SK-N-SH (cell line): ENCODE data around the gene MVD. TPM values are rescaled to one million over a fixed set of nuclear protein-coding genes. Genes with fewer than 3 reads are reported as not detected.

ENCODE experiments used
- CTCF ChIA-PET: fragments of 300-600, 350-600 bp; formaldehyde crosslinking; extraction: SDS; loops from one replicate; lab custom pipeline; 2021; lab: Yijun Ruan, JAX
- POLR2A ChIA-PET: fragments of 350-600 bp; sonication (Branson Sonifier 250); formaldehyde crosslinking; extraction: SDS; loops from one replicate; lab custom pipeline; 2020; ENCODE audit warnings: antibody characterized with exemption, inconsistent platforms; lab: Yijun Ruan, JAX
- DNase-seq: peaks from one replicate; pipeline ENCODE4 v3.0.0; 2012
- H2AFZ ChIP-seq: fragments of 200-600 bp; sonication (generic); 2 replicates; pipeline ENCODE4 v1.8.1; 2016; ENCODE audit warnings: antibody characterized with exemption, mild to moderate bottlenecking, low read depth
- H3F3A ChIP-seq: fragments of 200-600 bp; sonication (generic); replicated peaks from 2 replicates; pipeline ENCODE3; 2016; ENCODE audit warnings: antibody characterized with exemption, mild to moderate bottlenecking; ENCODE audit not compliant: insufficient read depth
- H3K27ac ChIP-seq, 2 experiments: fragments of 200-500 bp in 1 of 2; fragments of 200-600 bp in 1 of 2; sonication (Bioruptor generic) in 1 of 2; sonication (generic), shearing (Covaris generic) in 1 of 2; 2 replicates each; pipeline versions ENCODE4 v1.5.1 to v1.6.1; 2014 to 2016; ENCODE audit warnings: low read depth in 2 of 2, inconsistent platforms in 1 of 2, low read length in 1 of 2, mild to moderate bottlenecking in 1 of 2, mixed read lengths in 1 of 2
- H3K27me3 ChIP-seq: fragments of 200-600 bp; sonication (generic), shearing (Covaris generic); 2 replicates; pipeline ENCODE4 v1.6.1; 2016; ENCODE audit warnings: mixed run types; ENCODE audit not compliant: insufficient read depth
- H3K36me3 ChIP-seq, 2 experiments: fragments of 200-500 bp in 1 of 2; fragments of 200-600 bp in 1 of 2; sonication (Bioruptor generic) in 1 of 2; sonication (generic) in 1 of 2; replicated peaks in 1 of 2; 2 replicates each; pipeline versions ENCODE3 to v1.5.1; 2014 to 2016; ENCODE audit warnings: low read length in 1 of 2, mild to moderate bottlenecking in 1 of 2; ENCODE audit not compliant: insufficient read depth in 2 of 2, control insufficient read depth in 1 of 2
- H3K4me1 ChIP-seq, 2 experiments: fragments of 200-500 bp in 1 of 2; fragments of 200-600 bp in 1 of 2; sonication (Bioruptor generic) in 1 of 2; sonication (generic), shearing (Covaris generic) in 1 of 2; 2 replicates each; pipeline versions ENCODE4 v1.5.1 to v1.6.1; 2014 to 2016; ENCODE audit warnings: low read depth in 1 of 2, low read length in 1 of 2, mixed run types in 1 of 2; ENCODE audit not compliant: insufficient read depth in 2 of 2, control insufficient read depth in 1 of 2
- H3K4me2 ChIP-seq: fragments of 200-600 bp; sonication (generic), shearing (Covaris generic); 2 replicates; pipeline ENCODE4 v1.6.1; 2017; ENCODE audit warnings: mixed run types
- H3K4me3 ChIP-seq, 2 experiments: fragments of 200-500 bp in 1 of 2; fragments of 200-600 bp in 1 of 2; sonication (Bioruptor generic) in 1 of 2; sonication (generic), shearing (Covaris generic) in 1 of 2; 2 replicates each; pipeline versions ENCODE4 v1.5.1 to v1.8.1; 2014 to 2016; ENCODE audit warnings: low read depth in 2 of 2, inconsistent platforms in 1 of 2, low read length in 1 of 2, mild to moderate bottlenecking in 1 of 2, mixed read lengths in 1 of 2, moderate library complexity in 1 of 2
- H3K79me2 ChIP-seq: fragments of 200-600 bp; sonication (generic); 2 replicates; pipeline ENCODE4 v1.8.1; 2017; ENCODE audit warnings: mild to moderate bottlenecking; ENCODE audit not compliant: insufficient read depth
- H3K9ac ChIP-seq: fragments of 200-600 bp; sonication (generic); 2 replicates; pipeline ENCODE4 v1.6.1; 2017; ENCODE audit warnings: mixed run types
- H3K9me2 ChIP-seq: fragments of 200-600 bp; sonication (generic); 2 replicates; pipeline ENCODE4 v1.6.1; 2017; ENCODE audit warnings: mixed run types
- H3K9me3 ChIP-seq: fragments of 200-600 bp; sonication (generic); 2 replicates; pipeline ENCODE4 v1.6.1; 2017; ENCODE audit warnings: mixed run types, mild to moderate bottlenecking, moderate library complexity
- H4K20me1 ChIP-seq: fragments of 200-600 bp; sonication (generic); 2 replicates; pipeline ENCODE4 v1.6.1; 2017; ENCODE audit warnings: mild to moderate bottlenecking, mixed run types; ENCODE audit not compliant: insufficient read depth
- MAX ChIP-seq: IDR thresholded peaks from 2 replicates; pipeline ENCODE4 v1.4.0; 2012; ENCODE audit warnings: low read depth
- RAD21 ChIP-seq: IDR thresholded peaks from 2 replicates; pipeline ENCODE4 v1.6.1; 2012; ENCODE audit warnings: mild to moderate bottlenecking, low read length
- RCOR1 ChIP-seq: fragments of 150-350 bp; IDR thresholded peaks from 2 replicates; pipeline ENCODE4 v1.6.1; 2017; ENCODE audit warnings: antibody characterized with exemption, low read length
- RFX5 ChIP-seq: IDR thresholded peaks from 2 replicates; pipeline ENCODE4 v1.6.1; 2012; ENCODE audit warnings: mild to moderate bottlenecking, improper control_type of control experiment, low read length
- RXRA ChIP-seq: IDR thresholded peaks from 2 replicates; pipeline ENCODE4 v1.4.0; 2012; ENCODE audit warnings: low read depth, mild to moderate bottlenecking, borderline replicate concordance
- SIN3A ChIP-seq: IDR thresholded peaks from 2 replicates; pipeline ENCODE4 v1.6.1; 2012; ENCODE audit warnings: low read depth, mild to moderate bottlenecking, low read length, moderate library complexity, borderline replicate concordance
- TCF12 ChIP-seq: IDR thresholded peaks from 2 replicates; pipeline ENCODE4 v1.4.0; 2012
- USF1 ChIP-seq: IDR thresholded peaks from 2 replicates; pipeline ENCODE4 v1.4.0; 2012; ENCODE audit warnings: low read depth, borderline replicate concordance
- YY1 ChIP-seq: IDR thresholded peaks from 2 replicates; pipeline ENCODE4 v1.4.0; 2012; ENCODE audit warnings: low read depth, mild to moderate bottlenecking
- ZBTB33 ChIP-seq: IDR thresholded peaks from 2 replicates; pipeline ENCODE4 v1.4.0; 2012; ENCODE audit warnings: low read depth, borderline replicate concordance
- WGBS: methylation state at CpG from one replicate; pipeline ENCODE4 v1.1.6; 2017; ENCODE audit warnings: low lambda C conversion rate; 5-methylcytosine and 5-hydroxymethylcytosine counted together
- polyA plus RNA-seq, 3 experiments: library from polyadenylated mRNA; depleted of rRNA; stranded (reverse); fragments of >200 nt; gene quantifications; 2 replicates each; pipeline ENCODE4 v1.2.3, GENCODE V29; 2012
- TF ChIP-seq, protein P1 (sequence below): fragments of 200-600 bp; sonication (generic); IDR thresholded peaks from 2 replicates; pipeline ENCODE4 v1.6.1; 2017; ENCODE audit warnings: antibody characterized with exemption, mild to moderate bottlenecking, moderate library complexity
- TF ChIP-seq, protein P2 (sequence below): IDR thresholded peaks from 2 replicates; pipeline ENCODE4 v1.6.1; 2012; ENCODE audit warnings: mild to moderate bottlenecking, low read depth, low read length, moderate library complexity
- TF ChIP-seq, protein P3 (sequence below): IDR thresholded peaks from 2 replicates; pipeline ENCODE4; 2012

The MVD gene
- polyA plus RNA-seq, 1 of the 3 experiments (the other 2 are of a cell fraction) = 15.7 TPM

DNA sequence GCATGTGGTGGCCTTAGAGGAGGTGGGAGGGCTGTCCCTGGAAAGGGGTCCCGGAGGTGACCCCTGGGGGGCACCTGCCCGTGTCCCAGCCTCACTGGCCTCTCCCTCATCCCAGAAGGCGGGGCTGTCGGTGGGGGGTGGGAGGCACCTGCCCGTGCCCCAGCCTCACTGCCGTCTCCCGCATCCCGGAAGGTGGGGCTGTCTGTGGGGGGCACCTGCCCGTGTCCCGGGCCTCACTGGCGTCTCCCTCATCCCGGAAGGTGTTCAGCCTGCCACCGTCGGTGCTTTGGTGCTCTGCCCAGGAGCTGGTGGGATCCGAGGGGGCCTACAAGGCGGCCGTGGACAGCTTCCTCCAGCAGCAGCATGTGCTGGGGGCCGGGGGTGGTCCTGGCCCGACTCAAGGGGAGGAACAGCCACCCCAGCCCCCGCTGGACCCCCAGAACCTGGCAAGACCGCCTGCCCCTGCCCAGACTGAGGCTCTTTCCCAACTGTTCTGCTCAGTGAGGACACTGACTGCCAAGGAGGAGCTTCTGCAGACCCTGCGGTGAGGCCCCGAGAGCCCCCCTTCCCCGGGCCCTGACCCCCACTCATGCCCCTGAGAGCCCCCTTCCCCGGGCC is 49.6 kb upstream of the MVD start:
- ChIA-PET POLR2A (no interaction called here), CTCF (no interaction called here)
- Histone ChIP-seq H3K79me2 (peaks cover 21% of the 10 kb centered on the region; the same call in 1 of the 2 replicates), H3K4me1 (peaks cover 0 to under 1% of the 10 kb centered on the region in 2 experiments; a peak in 2 of 4 replicates), H3K4me3 (no peak overlapping the region), H2AFZ (no peak overlapping the region), H3K27me3 (no peaks in the 10 kb centered on the region), H4K20me1 (peaks cover 5% of the 10 kb centered on the region; the same call in 1 of the 2 replicates), H3F3A (peaks cover 14% of the 10 kb centered on the region), H3K9me2 (no peaks in the 10 kb centered on the region), H3K4me2 (no peak overlapping the region)
- DNase-seq = no peak
- TF ChIP-seq SIN3A (no peak), RAD21 (no peak), RFX5 (no peak), RXRA (no peak)
- TF ChIP-seq, protein P1, sequence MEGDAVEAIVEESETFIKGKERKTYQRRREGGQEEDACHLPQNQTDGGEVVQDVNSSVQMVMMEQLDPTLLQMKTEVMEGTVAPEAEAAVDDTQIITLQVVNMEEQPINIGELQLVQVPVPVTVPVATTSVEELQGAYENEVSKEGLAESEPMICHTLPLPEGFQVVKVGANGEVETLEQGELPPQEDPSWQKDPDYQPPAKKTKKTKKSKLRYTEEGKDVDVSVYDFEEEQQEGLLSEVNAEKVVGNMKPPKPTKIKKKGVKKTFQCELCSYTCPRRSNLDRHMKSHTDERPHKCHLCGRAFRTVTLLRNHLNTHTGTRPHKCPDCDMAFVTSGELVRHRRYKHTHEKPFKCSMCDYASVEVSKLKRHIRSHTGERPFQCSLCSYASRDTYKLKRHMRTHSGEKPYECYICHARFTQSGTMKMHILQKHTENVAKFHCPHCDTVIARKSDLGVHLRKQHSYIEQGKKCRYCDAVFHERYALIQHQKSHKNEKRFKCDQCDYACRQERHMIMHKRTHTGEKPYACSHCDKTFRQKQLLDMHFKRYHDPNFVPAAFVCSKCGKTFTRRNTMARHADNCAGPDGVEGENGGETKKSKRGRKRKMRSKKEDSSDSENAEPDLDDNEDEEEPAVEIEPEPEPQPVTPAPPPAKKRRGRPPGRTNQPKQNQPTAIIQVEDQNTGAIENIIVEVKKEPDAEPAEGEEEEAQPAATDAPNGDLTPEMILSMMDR = no peak
- TF ChIP-seq, protein P2, sequence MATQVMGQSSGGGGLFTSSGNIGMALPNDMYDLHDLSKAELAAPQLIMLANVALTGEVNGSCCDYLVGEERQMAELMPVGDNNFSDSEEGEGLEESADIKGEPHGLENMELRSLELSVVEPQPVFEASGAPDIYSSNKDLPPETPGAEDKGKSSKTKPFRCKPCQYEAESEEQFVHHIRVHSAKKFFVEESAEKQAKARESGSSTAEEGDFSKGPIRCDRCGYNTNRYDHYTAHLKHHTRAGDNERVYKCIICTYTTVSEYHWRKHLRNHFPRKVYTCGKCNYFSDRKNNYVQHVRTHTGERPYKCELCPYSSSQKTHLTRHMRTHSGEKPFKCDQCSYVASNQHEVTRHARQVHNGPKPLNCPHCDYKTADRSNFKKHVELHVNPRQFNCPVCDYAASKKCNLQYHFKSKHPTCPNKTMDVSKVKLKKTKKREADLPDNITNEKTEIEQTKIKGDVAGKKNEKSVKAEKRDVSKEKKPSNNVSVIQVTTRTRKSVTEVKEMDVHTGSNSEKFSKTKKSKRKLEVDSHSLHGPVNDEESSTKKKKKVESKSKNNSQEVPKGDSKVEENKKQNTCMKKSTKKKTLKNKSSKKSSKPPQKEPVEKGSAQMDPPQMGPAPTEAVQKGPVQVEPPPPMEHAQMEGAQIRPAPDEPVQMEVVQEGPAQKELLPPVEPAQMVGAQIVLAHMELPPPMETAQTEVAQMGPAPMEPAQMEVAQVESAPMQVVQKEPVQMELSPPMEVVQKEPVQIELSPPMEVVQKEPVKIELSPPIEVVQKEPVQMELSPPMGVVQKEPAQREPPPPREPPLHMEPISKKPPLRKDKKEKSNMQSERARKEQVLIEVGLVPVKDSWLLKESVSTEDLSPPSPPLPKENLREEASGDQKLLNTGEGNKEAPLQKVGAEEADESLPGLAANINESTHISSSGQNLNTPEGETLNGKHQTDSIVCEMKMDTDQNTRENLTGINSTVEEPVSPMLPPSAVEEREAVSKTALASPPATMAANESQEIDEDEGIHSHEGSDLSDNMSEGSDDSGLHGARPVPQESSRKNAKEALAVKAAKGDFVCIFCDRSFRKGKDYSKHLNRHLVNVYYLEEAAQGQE = no peak
- TF ChIP-seq, all 33 proteins: peak for 0
- peaks cover 8 to 44% of the 10 kb centered on the region in 2 experiments for H3K36me3 ChIP-seq
- H3K9me3 ChIP-seq = no peaks in the 10 kb centered on the region
- WGBS = 93% methylated on average over 6 of the region's 25 CpGs
- H3K9ac ChIP-seq = no peak overlapping the region
- H3K27ac ChIP-seq = no peak overlapping the region

GRCh38 chr16:88711750-88712340 is 49.0 kb upstream of the MVD start:
- H3K36me3 ChIP-seq = peaks cover 3 to 38% of the 10 kb centered on the region in 2 experiments
- H3K79me2 ChIP-seq = peaks cover 27% of the 10 kb centered on the region
- TF ChIP-seq, protein P1 = no peak
- TF ChIP-seq TCF12 (no peak), MAX (no peak), YY1 (no peak), USF1 (no peak), RCOR1 (no peak), ZBTB33 (no peak)
- TF ChIP-seq, protein P3, sequence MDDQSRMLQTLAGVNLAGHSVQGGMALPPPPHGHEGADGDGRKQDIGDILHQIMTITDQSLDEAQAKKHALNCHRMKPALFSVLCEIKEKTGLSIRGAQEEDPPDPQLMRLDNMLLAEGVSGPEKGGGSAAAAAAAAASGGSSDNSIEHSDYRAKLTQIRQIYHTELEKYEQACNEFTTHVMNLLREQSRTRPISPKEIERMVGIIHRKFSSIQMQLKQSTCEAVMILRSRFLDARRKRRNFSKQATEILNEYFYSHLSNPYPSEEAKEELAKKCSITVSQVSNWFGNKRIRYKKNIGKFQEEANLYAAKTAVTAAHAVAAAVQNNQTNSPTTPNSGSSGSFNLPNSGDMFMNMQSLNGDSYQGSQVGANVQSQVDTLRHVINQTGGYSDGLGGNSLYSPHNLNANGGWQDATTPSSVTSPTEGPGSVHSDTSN = no peak

More at GRCh38 chr16:88711750-88712340, 49.0 kb upstream of the MVD start:
- H3K9me2 ChIP-seq = no peaks in the 10 kb centered on the region
- no peak overlapping the region for H3K4me3 ChIP-seq
- WGBS = 93% methylated on average over 14 of the region's 18 CpGs
- peaks cover 5% of the 10 kb centered on the region; the same call in 1 of the 2 replicates for H4K20me1 ChIP-seq
- ChIA-PET POLR2A (no interaction called here), CTCF (no interaction called here)
- no peaks in the 10 kb centered on the region for H3K27me3 ChIP-seq
- no peak overlapping the region for H2AFZ ChIP-seq
- peaks cover 0 to 6% of the 10 kb centered on the region in 2 experiments; a peak in 2 of 4 replicates for H3K4me1 ChIP-seq
- no peak overlapping the region for H3K4me2 ChIP-seq
- DNase-seq = no peak
- H3K27ac ChIP-seq = no peak overlapping the region
- H3K9ac ChIP-seq = no peak overlapping the region
- H3K9me3 ChIP-seq = no peaks in the 10 kb centered on the region
- peaks cover 14% of the 10 kb centered on the region for H3F3A ChIP-seq
